ENCODE data around the gene ZNF655.

The ZNF655 gene, protein sequence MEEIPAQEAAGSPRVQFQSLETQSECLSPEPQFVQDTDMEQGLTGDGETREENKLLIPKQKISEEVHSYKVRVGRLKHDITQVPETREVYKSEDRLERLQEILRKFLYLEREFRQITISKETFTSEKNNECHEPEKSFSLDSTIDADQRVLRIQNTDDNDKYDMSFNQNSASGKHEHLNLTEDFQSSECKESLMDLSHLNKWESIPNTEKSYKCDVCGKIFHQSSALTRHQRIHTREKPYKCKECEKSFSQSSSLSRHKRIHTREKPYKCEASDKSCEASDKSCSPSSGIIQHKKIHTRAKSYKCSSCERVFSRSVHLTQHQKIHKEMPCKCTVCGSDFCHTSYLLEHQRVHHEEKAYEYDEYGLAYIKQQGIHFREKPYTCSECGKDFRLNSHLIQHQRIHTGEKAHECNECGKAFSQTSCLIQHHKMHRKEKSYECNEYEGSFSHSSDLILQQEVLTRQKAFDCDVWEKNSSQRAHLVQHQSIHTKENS

DNA sequence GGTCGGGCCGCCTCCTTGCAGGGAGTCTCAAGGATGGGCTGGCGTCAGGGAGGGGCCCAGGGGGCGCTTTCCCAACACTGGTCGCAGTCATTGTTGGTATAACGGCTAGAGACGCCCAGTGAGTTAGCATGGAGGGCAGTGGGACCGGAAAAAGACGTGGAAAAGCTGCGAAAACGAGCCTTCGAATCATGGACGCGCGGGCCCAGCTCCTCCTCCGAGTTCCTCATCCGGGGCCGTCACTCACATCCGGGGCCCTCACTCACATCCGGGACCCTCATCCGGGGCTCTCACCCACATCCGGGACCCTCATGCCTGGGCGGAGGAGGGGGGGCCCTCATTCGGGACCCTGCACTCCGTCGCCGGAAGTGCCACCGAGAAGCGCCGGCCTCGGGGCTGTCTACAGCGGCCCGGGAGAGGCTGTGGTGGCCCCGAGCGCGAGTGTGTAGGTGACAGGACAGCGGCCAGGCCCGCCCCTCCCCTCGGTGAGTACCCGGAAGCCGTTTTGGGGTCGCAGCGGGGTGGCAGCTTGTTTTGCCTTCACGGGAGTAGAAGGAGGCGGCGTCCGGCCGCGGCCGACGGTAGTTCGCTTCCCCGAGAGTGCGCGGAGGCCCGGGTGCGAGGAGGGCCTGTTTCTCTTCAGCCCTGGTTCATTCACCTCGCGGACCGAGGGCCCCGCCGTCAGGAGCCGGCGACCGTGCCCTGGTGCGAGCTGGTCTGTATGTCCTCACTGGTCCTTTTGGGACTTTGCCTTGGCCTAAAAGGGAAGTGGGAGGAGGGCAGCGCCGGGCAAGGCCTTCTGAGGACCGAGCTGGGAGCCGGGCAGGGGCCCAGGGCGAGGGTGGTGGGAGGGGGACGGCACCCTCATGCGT is at the start of gene ZNF655:
Gene ZNF655 (plus strand): TSS at position 337 of the 869 bp plus-strand sequence. CDS start 1,918 bp downstream, outside the sequence.
- Histone ChIP-seq H3K4me3 (ENCODE audit: low read length) (peak within 1 kb of the TSS; percentile 92), H3K27me3 (ENCODE audit: control insufficient read depth, insufficient read depth, low read length) (no peaks in the 10 kb centered on the region), H3K9me3 (ENCODE audit: control insufficient read depth, low read depth, low read length) (no peaks in the 10 kb centered on the region), H3K4me1 (ENCODE audit: control insufficient read depth, low read depth, low read length) (no peaks in the 10 kb centered on the region), H3K36me3 (ENCODE audit: control insufficient read depth, low read depth, low read length) (peaks cover 31% of the 10 kb centered on the region), H3K27ac (ENCODE audit: low read length) (peak within 1 kb of the TSS; percentile 92), H3K9ac (ENCODE audit: low read length) (peak within 1 kb of the TSS; percentile 98)

GRCh38 chr7:99514050-99514449 is 44.4 kb upstream of the ZNF655 start:
- no peak overlapping the region for H3K9ac ChIP-seq (ENCODE audit: low read length)
- H3K4me3 ChIP-seq (ENCODE audit: low read length) = no peak overlapping the region
- peaks cover 35% of the 10 kb centered on the region for H3K36me3 ChIP-seq (ENCODE audit: control insufficient read depth, low read depth, low read length)
- no peaks in the 10 kb centered on the region for H3K27me3 ChIP-seq (ENCODE audit: control insufficient read depth, insufficient read depth, low read length)
- no peaks in the 10 kb centered on the region for H3K9me3 ChIP-seq (ENCODE audit: control insufficient read depth, low read depth, low read length)
- no peak overlapping the region for H3K27ac ChIP-seq (ENCODE audit: low read length)
- no peaks in the 10 kb centered on the region for H3K4me1 ChIP-seq (ENCODE audit: control insufficient read depth, low read depth, low read length)

GRCh38 chr7:99521399-99521798 is 37.0 kb upstream of the ZNF655 start:
- Histone ChIP-seq H3K27me3 (ENCODE audit: control insufficient read depth, insufficient read depth, low read length) (no peaks in the 10 kb centered on the region), H3K27ac (ENCODE audit: low read length) (no peak overlapping the region), H3K4me3 (ENCODE audit: low read length) (no peak overlapping the region), H3K9ac (ENCODE audit: low read length) (no peak overlapping the region), H3K4me1 (ENCODE audit: control insufficient read depth, low read depth, low read length) (no peaks in the 10 kb centered on the region), H3K9me3 (ENCODE audit: control insufficient read depth, low read depth, low read length) (no peaks in the 10 kb centered on the region), H3K36me3 (ENCODE audit: control insufficient read depth, low read depth, low read length) (peaks cover 27% of the 10 kb centered on the region)

- Histone ChIP-seq H3K4me1 (ENCODE audit: control insufficient read depth, low read depth, low read length) (no peaks in the 10 kb centered on the region), H3K9ac (ENCODE audit: low read length) (no peak overlapping the region), H3K36me3 (ENCODE audit: control insufficient read depth, low read depth, low read length) (peaks cover 39% of the 10 kb centered on the region), H3K4me3 (ENCODE audit: low read length) (no peak overlapping the region), H3K27me3 (ENCODE audit: control insufficient read depth, insufficient read depth, low read length) (no peaks in the 10 kb centered on the region), H3K27ac (ENCODE audit: low read length) (no peak overlapping the region), H3K9me3 (ENCODE audit: control insufficient read depth, low read depth, low read length) (peaks cover 7% of the 10 kb centered on the region)
Observed at GRCh38 chr7:99525713-99526440, 32.6 kb upstream of the ZNF655 start.

DNA sequence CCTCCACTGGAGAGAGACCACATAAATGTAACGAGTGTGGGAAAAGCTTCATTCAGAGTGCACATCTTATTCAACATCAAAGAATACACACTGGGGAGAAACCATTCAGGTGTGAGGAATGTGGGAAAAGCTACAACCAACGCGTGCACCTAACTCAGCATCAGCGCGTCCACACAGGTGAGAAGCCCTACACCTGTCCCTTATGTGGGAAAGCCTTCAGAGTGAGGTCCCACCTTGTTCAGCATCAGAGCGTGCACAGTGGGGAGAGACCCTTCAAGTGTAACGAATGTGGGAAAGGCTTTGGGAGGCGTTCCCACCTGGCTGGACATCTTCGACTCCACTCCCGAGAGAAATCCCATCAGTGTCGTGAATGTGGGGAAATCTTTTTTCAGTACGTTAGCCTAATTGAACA is 27.1 kb upstream of the ZNF655 start:
- Histone ChIP-seq H3K9ac (ENCODE audit: low read length) (no peak overlapping the region), H3K9me3 (ENCODE audit: control insufficient read depth, low read depth, low read length) (peaks cover 25% of the 10 kb centered on the region), H3K4me1 (ENCODE audit: control insufficient read depth, low read depth, low read length) (no peaks in the 10 kb centered on the region), H3K27me3 (ENCODE audit: control insufficient read depth, insufficient read depth, low read length) (no peaks in the 10 kb centered on the region), H3K36me3 (ENCODE audit: control insufficient read depth, low read depth, low read length) (peaks cover 42% of the 10 kb centered on the region), H3K4me3 (ENCODE audit: low read length) (no peak overlapping the region), H3K27ac (ENCODE audit: low read length) (no peak overlapping the region)

DNA sequence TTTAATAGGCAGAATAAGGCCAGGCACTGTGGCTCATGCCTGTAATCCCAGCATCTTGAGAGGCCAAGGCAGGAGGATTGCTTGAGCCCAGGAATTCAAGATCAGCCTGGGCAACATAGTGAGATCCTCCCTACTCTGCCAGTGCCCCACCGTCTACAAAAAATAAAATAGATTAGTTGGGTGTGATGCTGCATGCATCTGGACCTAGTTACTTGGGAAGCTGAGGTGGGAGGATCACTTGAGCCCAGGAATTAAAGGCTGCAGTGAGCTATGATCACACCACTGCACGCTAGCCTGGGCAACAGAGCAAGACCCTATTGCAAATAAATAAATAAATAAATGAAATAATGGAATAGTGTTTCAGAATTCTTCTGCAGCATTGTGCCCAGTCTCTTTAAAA is 22.8 kb upstream of the ZNF655 start:
- Histone ChIP-seq H3K4me1 (ENCODE audit: control insufficient read depth, low read depth, low read length) (no peaks in the 10 kb centered on the region), H3K27ac (ENCODE audit: low read length) (no peak overlapping the region), H3K9ac (ENCODE audit: low read length) (no peak overlapping the region), H3K27me3 (ENCODE audit: control insufficient read depth, insufficient read depth, low read length) (no peaks in the 10 kb centered on the region), H3K36me3 (ENCODE audit: control insufficient read depth, low read depth, low read length) (peaks cover 21% of the 10 kb centered on the region), H3K9me3 (ENCODE audit: control insufficient read depth, low read depth, low read length) (peaks cover 25% of the 10 kb centered on the region), H3K4me3 (ENCODE audit: low read length) (no peak overlapping the region)

- H3K27me3 ChIP-seq (ENCODE audit: control insufficient read depth, insufficient read depth, low read length) = no peaks in the 10 kb centered on the region
- no peak overlapping the region for H3K9ac ChIP-seq (ENCODE audit: low read length)
- no peak overlapping the region for H3K27ac ChIP-seq (ENCODE audit: low read length)
- no peaks in the 10 kb centered on the region for H3K36me3 ChIP-seq (ENCODE audit: control insufficient read depth, low read depth, low read length)
- H3K9me3 ChIP-seq (ENCODE audit: control insufficient read depth, low read depth, low read length) = peaks cover 9% of the 10 kb centered on the region
- H3K4me3 ChIP-seq (ENCODE audit: low read length) = no peak overlapping the region
- no peaks in the 10 kb centered on the region for H3K4me1 ChIP-seq (ENCODE audit: control insufficient read depth, low read depth, low read length)
Observed at GRCh38 chr7:99539213-99539811, 19.1 kb upstream of the ZNF655 start.

DNA sequence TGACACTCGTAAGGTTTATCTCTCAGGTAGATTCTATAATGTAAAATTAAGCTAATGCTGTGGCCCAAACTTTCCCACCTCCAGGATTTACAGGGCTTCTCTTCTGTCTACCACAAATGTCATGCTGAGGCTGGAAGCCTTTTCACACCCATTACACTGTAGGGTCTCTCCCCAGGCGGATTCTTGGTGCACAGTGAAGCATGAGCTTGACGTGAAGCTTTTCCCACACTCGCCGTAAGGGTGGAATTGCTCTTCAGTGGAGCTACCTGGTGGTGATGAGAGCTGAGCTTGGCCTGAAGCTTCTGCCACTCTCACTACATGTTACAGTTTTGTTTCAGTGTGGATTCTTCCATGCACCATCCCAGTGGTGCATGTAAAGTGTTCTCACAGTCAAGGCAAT is 17.9 kb upstream of the ZNF655 start:
- Histone ChIP-seq H3K4me1 (ENCODE audit: control insufficient read depth, low read depth, low read length) (no peaks in the 10 kb centered on the region), H3K27me3 (ENCODE audit: control insufficient read depth, insufficient read depth, low read length) (no peaks in the 10 kb centered on the region), H3K27ac (ENCODE audit: low read length) (no peak overlapping the region), H3K36me3 (ENCODE audit: control insufficient read depth, low read depth, low read length) (no peaks in the 10 kb centered on the region), H3K9ac (ENCODE audit: low read length) (no peak overlapping the region), H3K4me3 (ENCODE audit: low read length) (no peak overlapping the region), H3K9me3 (ENCODE audit: control insufficient read depth, low read depth, low read length) (peaks cover 9% of the 10 kb centered on the region)

- Histone ChIP-seq H3K9me3 (ENCODE audit: control insufficient read depth, low read depth, low read length) (peaks cover 9% of the 10 kb centered on the region), H3K4me1 (ENCODE audit: control insufficient read depth, low read depth, low read length) (no peaks in the 10 kb centered on the region), H3K27ac (ENCODE audit: low read length) (no peak overlapping the region), H3K27me3 (ENCODE audit: control insufficient read depth, insufficient read depth, low read length) (no peaks in the 10 kb centered on the region), H3K36me3 (ENCODE audit: control insufficient read depth, low read depth, low read length) (no peaks in the 10 kb centered on the region), H3K9ac (ENCODE audit: low read length) (no peak overlapping the region), H3K4me3 (ENCODE audit: low read length) (no peak overlapping the region)
Observed at GRCh38 chr7:99541212-99541611, 17.2 kb upstream of the ZNF655 start.

DNA sequence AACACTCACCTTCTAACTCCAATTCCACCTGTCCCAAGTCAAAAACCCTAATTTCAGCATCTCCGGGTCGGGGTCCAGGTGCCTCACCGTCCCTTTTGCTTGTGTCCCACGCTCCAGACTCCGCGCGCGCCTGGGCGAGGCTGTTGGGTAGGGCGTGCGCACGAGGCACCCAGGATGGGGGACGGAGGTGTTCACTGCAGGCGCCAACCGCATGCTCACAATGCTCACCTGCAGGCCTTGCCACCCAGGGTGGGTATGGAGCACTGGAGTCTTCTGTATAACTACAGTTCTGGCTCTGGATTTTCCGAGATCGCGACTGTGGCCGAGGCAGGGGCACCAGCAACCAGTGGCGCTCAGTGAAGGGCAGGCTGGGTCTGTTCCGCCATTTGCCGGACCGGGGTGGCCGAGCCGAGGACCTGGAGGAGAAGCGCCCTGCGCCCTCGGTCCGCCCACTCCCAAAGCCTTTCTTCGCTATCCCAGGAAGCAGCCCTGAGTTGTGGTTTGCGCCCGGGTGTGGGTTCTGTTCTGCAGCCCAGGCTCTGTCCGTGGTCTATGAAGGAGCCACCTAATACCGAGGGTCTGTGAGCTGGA is 15.3 kb upstream of the ZNF655 start:
- peaks cover 12% of the 10 kb centered on the region for H3K36me3 ChIP-seq (ENCODE audit: control insufficient read depth, low read depth, low read length)
- H3K4me1 ChIP-seq (ENCODE audit: control insufficient read depth, low read depth, low read length) = no peaks in the 10 kb centered on the region
- H3K27ac ChIP-seq (ENCODE audit: low read length) = no peak overlapping the region
- H3K27me3 ChIP-seq (ENCODE audit: control insufficient read depth, insufficient read depth, low read length) = no peaks in the 10 kb centered on the region
- no peak overlapping the region for H3K9ac ChIP-seq (ENCODE audit: low read length)
- H3K9me3 ChIP-seq (ENCODE audit: control insufficient read depth, low read depth, low read length) = peaks cover 9% of the 10 kb centered on the region
- no peak overlapping the region for H3K4me3 ChIP-seq (ENCODE audit: low read length)

All from iPS-18a (cell line).